GM12875 (cell line): ENCODE measurements around the gene NRCAM.

Source experiments
- H3K4me3 ChIP-seq: one replicate; pipeline ENCODE4 v1.5.1; 2011; ENCODE audit warnings: low read depth, low read length, control low read depth
- TF ChIP-seq, protein P1 (sequence below): IDR thresholded peaks from 2 replicates; pipeline ENCODE4 v1.5.1; 2011; ENCODE audit warnings: low read depth, mild to moderate bottlenecking, control low read depth, inconsistent platforms, low read length, moderate library complexity, borderline replicate concordance; ENCODE audit not compliant: insufficient read depth

The NRCAM gene

DNA sequence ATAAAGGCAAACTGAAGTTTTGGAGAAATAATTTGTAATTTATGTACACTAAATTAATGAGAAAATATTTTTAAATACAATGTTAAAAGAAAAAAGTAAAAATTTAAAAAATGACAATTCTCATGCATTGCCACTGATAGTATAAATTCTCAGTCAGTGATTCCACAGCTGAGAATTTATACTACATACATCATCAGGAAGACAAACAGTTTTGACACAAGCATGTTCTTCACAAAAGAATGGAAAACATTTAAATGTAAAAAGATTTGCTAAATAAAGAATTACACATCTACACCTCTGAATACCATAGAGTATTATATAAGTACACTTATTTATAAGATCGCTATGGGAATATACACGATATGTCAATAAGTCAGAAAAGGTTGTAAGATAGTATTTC is 225.0 kb downstream of the NRCAM start:
- no peak overlapping the region for H3K4me3 ChIP-seq
- TF ChIP-seq, protein P1, sequence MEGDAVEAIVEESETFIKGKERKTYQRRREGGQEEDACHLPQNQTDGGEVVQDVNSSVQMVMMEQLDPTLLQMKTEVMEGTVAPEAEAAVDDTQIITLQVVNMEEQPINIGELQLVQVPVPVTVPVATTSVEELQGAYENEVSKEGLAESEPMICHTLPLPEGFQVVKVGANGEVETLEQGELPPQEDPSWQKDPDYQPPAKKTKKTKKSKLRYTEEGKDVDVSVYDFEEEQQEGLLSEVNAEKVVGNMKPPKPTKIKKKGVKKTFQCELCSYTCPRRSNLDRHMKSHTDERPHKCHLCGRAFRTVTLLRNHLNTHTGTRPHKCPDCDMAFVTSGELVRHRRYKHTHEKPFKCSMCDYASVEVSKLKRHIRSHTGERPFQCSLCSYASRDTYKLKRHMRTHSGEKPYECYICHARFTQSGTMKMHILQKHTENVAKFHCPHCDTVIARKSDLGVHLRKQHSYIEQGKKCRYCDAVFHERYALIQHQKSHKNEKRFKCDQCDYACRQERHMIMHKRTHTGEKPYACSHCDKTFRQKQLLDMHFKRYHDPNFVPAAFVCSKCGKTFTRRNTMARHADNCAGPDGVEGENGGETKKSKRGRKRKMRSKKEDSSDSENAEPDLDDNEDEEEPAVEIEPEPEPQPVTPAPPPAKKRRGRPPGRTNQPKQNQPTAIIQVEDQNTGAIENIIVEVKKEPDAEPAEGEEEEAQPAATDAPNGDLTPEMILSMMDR: no peak

DNA sequence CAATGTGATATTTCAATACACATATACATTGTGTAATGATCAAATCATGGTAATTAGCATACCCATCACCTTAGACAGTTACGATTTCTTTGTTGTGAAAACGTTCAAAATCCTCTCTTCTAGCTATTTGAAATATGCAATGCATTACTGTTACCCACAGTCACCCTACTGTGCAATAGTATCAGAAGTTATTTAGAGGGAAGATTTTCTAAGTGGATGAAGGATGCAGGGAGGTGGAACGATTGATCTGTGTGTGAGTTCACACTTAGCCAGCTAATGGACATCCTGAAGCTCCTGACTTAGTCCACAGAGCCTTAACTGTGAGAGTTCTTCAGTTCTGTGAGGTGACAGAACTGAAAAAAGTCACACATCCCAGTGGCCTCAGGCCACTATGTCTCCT is 228.9 kb downstream of the NRCAM start:
- no peak overlapping the region for H3K4me3 ChIP-seq
- TF ChIP-seq, protein P1: no peak

DNA sequence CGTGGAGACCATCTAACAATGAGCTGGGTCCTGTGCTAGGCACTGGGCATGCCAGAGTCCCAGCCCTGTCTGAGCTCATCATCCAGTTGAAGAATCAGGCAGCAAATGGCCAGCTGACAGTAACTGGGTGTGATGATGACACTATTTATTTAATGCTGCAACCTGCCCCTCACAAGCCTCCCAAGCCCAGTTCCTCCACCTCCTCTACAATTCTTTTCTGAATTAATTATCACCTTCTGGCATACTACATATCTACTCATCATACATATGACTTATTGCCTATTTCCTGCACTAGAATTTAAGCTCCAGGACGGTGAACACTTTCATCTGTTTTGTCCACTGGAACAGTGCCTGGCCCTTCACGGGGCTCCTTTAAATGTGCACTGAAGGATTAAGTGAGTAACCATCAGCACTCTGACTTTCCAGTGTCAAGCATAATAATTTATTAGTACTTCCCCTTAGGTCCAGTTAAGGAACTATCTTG is 229.4 kb downstream of the NRCAM start:
- TF ChIP-seq, protein P1: no peak

DNA sequence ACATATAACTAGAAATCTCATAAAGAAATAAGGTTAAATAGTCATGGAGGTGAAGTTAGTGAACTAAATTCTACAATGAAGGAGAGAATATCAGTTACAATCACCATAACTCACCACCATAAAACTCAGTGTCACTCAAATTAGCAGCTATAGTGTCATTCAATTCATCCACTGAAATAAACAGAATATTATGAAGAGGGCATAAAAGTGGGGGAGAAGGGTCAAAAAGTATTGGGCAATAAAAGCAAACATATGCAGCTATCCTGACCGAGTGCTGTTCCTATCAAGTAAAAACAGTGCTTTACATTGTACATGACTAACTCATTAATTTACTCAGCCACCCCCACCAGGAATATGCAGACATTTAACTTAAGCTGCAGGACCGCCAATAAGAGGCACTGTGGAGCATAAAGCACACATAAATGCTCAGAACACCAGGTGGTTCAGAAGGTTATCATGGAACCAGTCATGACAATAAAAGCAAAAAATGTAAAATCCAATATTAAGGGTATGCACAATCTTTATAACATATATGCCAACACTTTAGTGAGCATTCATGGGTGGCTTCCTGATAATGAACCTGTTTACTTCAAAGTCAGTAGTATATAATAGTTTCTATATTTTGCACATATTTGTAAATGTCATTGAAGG is 230.6 kb downstream of the NRCAM start:
- TF ChIP-seq, protein P1: no peak

More for the DNA sequence above, 229.4 kb downstream of the NRCAM start:
- H3K4me3 ChIP-seq: no peak overlapping the region

DNA sequence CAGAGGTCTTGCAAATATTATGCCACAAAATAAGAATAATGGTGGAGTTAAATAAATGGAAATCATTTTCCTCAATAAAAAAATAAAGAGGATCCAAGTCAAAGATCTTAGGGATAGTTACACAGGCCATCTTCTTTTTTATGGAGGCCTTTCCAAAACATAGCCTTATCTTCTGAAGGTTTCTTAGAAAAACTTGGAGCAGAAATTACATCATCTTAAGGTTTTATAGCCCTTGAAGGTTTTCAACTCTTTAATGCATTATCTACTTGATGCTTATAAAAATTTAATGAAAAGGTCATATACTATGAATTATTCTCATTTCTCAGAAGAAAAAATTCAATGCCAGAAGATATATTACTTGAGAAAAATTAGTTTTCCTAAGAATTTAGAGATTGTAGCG is 231.8 kb downstream of the NRCAM start:
- TF ChIP-seq, protein P1: no peak

More for the DNA sequence above, 230.6 kb downstream of the NRCAM start:
- H3K4me3 ChIP-seq: no peak overlapping the region

DNA sequence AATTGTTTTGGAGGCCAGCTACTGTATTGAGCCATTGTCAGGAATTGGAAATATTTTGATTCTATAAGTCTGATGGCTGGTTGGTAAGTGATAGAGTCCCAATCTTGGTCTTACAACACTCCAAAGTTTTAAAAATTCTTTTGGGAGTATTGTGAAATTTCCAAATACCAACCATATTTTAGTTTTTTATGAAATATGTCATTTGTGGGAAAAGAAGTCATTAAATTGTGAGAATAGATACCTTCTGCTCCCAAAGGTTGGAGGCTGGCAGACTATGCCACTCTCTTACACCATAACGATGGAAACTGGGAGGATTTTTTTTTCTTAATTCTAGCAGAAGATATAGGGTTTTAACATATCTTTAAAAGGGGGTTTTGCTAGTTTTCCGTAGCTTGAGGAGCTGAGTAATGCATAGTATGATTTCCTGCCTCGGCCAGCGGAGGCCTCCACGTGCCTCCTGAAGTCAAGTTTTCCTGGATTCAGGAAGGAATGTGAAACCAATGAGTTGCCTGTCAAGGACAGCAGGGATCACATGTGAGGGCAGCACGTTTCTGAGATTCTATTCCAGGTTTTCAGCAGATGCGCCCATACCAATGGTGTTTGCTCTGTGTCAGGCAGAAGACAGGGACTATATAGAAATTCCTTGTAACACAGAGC is 233.9 kb downstream of the NRCAM start:
- H3K4me3 ChIP-seq: no peak overlapping the region
- TF ChIP-seq, protein P1: no peak

More for the DNA sequence above, 231.8 kb downstream of the NRCAM start:
- H3K4me3 ChIP-seq: no peak overlapping the region
